B cell (primary cell): ENCODE data around the gene LTO1. TPM values are rescaled to one million over a fixed set of nuclear protein-coding genes. Genes with fewer than 3 reads are reported as not detected.

Experiments
- ATAC-seq: fragments of 200-7000 bp; cut with Tn5 transposase; one replicate; pipeline ENCODE4 v1.10.0; 2021; ENCODE audit warnings: low read depth, mild to moderate bottlenecking, moderate number of reproducible peaks, moderate library complexity
- CTCF ChIA-PET: fragments of 350-600 bp; sonication (Branson Sonifier 250); formaldehyde crosslinking; loops from one replicate; lab custom pipeline; 2021; ENCODE audit warnings: antibody characterized with exemption, inconsistent platforms; lab: Charles Lee
- POLR2A ChIA-PET: fragments of 350-600 bp; sonication (Branson Sonifier 250); formaldehyde crosslinking; loops from one replicate; lab custom pipeline; 2021; ENCODE audit warnings: antibody characterized with exemption; lab: Charles Lee
- DNase-seq: peaks from one replicate; pipeline ENCODE4 v3.0.0; 2013
- H2AFZ ChIP-seq: 2 replicates; pipeline ENCODE4 v1.6.1; 2012; ENCODE audit warnings: mild to moderate bottlenecking, low read depth, low read length; ENCODE audit not compliant: insufficient read depth, poor library complexity, severe bottlenecking
- H3K27ac ChIP-seq, 2 donors: 1 replicate in 1 of 2; 2 replicates in 1 of 2; pipeline ENCODE4 v1.5.1; 2012 to 2013; ENCODE audit warnings: low read length in 2 of 2, mild to moderate bottlenecking in 2 of 2, moderate library complexity in 1 of 2
- H3K27me3 ChIP-seq, 4 experiments: fragments of 200-600 bp in 1 of 4; sonication (generic) in 1 of 4; replicated peaks in 1 of 4; 1 replicate in 2 of 4; 2 replicates in 2 of 4; pipeline versions ENCODE4 v1.6.1 to v1.7.0; 2013 to 2016; ENCODE audit warnings: low read length in 3 of 4, mild to moderate bottlenecking in 2 of 4, mixed read lengths in 1 of 4, moderate library complexity in 1 of 4; ENCODE audit not compliant: insufficient read depth in 4 of 4, control insufficient read depth in 3 of 4; ENCODE audit errors: control extremely low read depth in 1 of 4
- H3K36me3 ChIP-seq, 2 experiments: replicated peaks in 1 of 2; 1 replicate in 1 of 2; 2 replicates in 1 of 2; pipeline versions ENCODE4 v1.6.1 to v1.7.1; 2013; ENCODE audit warnings: low read length in 1 of 2; ENCODE audit not compliant: insufficient read depth in 2 of 2, control insufficient read depth in 1 of 2; ENCODE audit errors: control extremely low read depth in 1 of 2, extremely low read depth in 1 of 2
- H3K4me1 ChIP-seq, 2 donors: fragments of 200-600 bp in 1 of 2; sonication (generic) in 1 of 2; 1 replicate in 1 of 2; 2 replicates in 1 of 2; pipeline versions ENCODE4 v1.5.1 to v1.6.1; 2013 to 2017; ENCODE audit warnings: low read length in 2 of 2; ENCODE audit not compliant: control insufficient read depth in 2 of 2, insufficient read depth in 2 of 2
- H3K4me2 ChIP-seq: replicated peaks from 2 replicates; pipeline ENCODE3; 2012; ENCODE audit warnings: mild to moderate bottlenecking, low read depth, low read length; ENCODE audit not compliant: poor library complexity, severe bottlenecking
- H3K4me3 ChIP-seq, 5 experiments: fragments of 200-600 bp in 1 of 5; sonication (generic) in 1 of 5; 1 replicate in 3 of 5; 2 replicates in 2 of 5; pipeline versions ENCODE4 v1.5.1 to v1.7.0; 2011 to 2016; ENCODE audit warnings: low read length in 4 of 5, mild to moderate bottlenecking in 4 of 5, low read depth in 2 of 5, control low read depth in 1 of 5, moderate library complexity in 1 of 5; ENCODE audit not compliant: insufficient read depth in 1 of 5; ENCODE audit errors: control extremely low read depth in 1 of 5, extremely low read depth in 1 of 5
- H3K79me2 ChIP-seq: fragments of 200-600 bp; sonication (generic); one replicate; pipeline ENCODE4 v1.6.0; 2016; ENCODE audit warnings: low read length; ENCODE audit not compliant: control insufficient read depth, insufficient read depth
- H3K9ac ChIP-seq: fragments of 200-600 bp; sonication (generic); 2 replicates; pipeline ENCODE4 v1.6.1; 2017; ENCODE audit warnings: mild to moderate bottlenecking, low read length, moderate library complexity
- H3K9me3 ChIP-seq, 3 donors: one replicate each; pipeline versions ENCODE4 v1.6.1 to v1.7.1; 2013; ENCODE audit warnings: low read length in 2 of 3; ENCODE audit not compliant: control insufficient read depth in 2 of 3, insufficient read depth in 1 of 3; ENCODE audit errors: control extremely low read depth in 1 of 3
- H4K20me1 ChIP-seq: 2 replicates; pipeline ENCODE4 v1.6.0; 2012; ENCODE audit warnings: mild to moderate bottlenecking, low read length; ENCODE audit not compliant: insufficient read depth, control insufficient read depth, poor library complexity, severe bottlenecking
- H3K27ac Mint-ChIP-seq: one replicate; pipeline ENCODE4 v1.8.0; 2021; ENCODE audit warnings: mixed read lengths
- H3K27me3 Mint-ChIP-seq: one replicate; pipeline ENCODE4 v1.8.0; 2021; ENCODE audit warnings: mixed read lengths
- H3K4me1 Mint-ChIP-seq: one replicate; pipeline ENCODE4 v1.8.0; 2021; ENCODE audit warnings: mixed read lengths
- H3K4me3 Mint-ChIP-seq: one replicate; pipeline ENCODE4 v1.8.0; 2021; ENCODE audit warnings: mixed read lengths
- H3K9me3 Mint-ChIP-seq: one replicate; pipeline ENCODE4 v1.8.0; 2022; ENCODE audit warnings: mixed read lengths; ENCODE audit not compliant: insufficient read depth
- EZH2 ChIP-seq: IDR thresholded peaks from 2 replicates; pipeline ENCODE4 v1.6.1; 2012; ENCODE audit warnings: borderline replicate concordance, low read depth, mild to moderate bottlenecking, moderate library complexity, low read length; ENCODE audit not compliant: insufficient read depth, poor library complexity, severe bottlenecking
- WGBS: methylation state at CpG from one replicate; pipeline ENCODE4 v1.1.5; 2013; ENCODE audit warnings: missing lambda C conversion rate; ENCODE audit not compliant: insufficient coverage; 5-methylcytosine and 5-hydroxymethylcytosine counted together
- intact Hi-C: fragments of 100-400 bp; cut with micrococcal nuclease; formaldehyde crosslinking; loops from one replicate; pipeline ENCODE4 v1.10.0; 2022
- polyA plus RNA-seq: library from polyadenylated mRNA; depleted of rRNA; stranded (reverse); fragments of >200 nt; gene quantifications from 2 replicates; pipeline ENCODE4 v1.2.3, GENCODE V29; 2012
- total RNA-seq, 2 donors: library from RNA; stranded (reverse); fragments of 120-200 nt in 1 of 2; gene quantifications; 1 replicate in 1 of 2; 2 replicates in 1 of 2; pipeline versions ENCODE4 v1.2.3 to v1.2.4, GENCODE V29; 2013 to 2022
- TF ChIP-seq, protein P1 (sequence below): fragments of 200-600 bp; IDR thresholded peaks from one replicate; pipeline ENCODE4 v1.8.0; 2022; ENCODE audit warnings: antibody characterized with exemption, mild to moderate bottlenecking

Gene LTO1
- total and polyA plus RNA-seq, 2 donors (not counting 1 experiment from before 2014, with no cell fraction given) = 44.4 to 68.8 TPM

- peak overlapping the region; percentile 50 for H3K27ac Mint-ChIP-seq
- TF ChIP-seq EZH2 = no peak
- TF ChIP-seq, protein P1, sequence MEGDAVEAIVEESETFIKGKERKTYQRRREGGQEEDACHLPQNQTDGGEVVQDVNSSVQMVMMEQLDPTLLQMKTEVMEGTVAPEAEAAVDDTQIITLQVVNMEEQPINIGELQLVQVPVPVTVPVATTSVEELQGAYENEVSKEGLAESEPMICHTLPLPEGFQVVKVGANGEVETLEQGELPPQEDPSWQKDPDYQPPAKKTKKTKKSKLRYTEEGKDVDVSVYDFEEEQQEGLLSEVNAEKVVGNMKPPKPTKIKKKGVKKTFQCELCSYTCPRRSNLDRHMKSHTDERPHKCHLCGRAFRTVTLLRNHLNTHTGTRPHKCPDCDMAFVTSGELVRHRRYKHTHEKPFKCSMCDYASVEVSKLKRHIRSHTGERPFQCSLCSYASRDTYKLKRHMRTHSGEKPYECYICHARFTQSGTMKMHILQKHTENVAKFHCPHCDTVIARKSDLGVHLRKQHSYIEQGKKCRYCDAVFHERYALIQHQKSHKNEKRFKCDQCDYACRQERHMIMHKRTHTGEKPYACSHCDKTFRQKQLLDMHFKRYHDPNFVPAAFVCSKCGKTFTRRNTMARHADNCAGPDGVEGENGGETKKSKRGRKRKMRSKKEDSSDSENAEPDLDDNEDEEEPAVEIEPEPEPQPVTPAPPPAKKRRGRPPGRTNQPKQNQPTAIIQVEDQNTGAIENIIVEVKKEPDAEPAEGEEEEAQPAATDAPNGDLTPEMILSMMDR = no peak
- no peaks in the 10 kb centered on the region for H3K9me3 Mint-ChIP-seq
- Histone ChIP-seq H4K20me1 (peaks cover 35% of the 10 kb centered on the region), H3K27me3 (peaks cover 0 to 15% (median 11%) of the 10 kb centered on the region in 4 experiments), H2AFZ (no peak overlapping the region), H3K4me3 (no peak overlapping the region), H3K79me2 (peaks cover 6% of the 10 kb centered on the region), H3K4me1 (peaks cover 21 to 32% of the 10 kb centered on the region in 2 donors), H3K9me3 (peaks cover 0 to 4% (median 0%) of the 10 kb centered on the region in 3 donors), H3K36me3 (peaks cover 0 to 4% of the 10 kb centered on the region in 2 experiments), H3K4me2 (no peak overlapping the region), H3K27ac (no peak overlapping the region), H3K9ac (no peak overlapping the region)
- ATAC-seq = no peak
- H3K4me1 Mint-ChIP-seq = peaks cover 33% of the 10 kb centered on the region
- intact Hi-C loops = no loop called here
- peak overlapping the region; percentile 85 for H3K4me3 Mint-ChIP-seq
- DNase-seq = no peak
- peaks cover 13% of the 10 kb centered on the region for H3K27me3 Mint-ChIP-seq
- WGBS = 75% methylated on average over 24 of the region's 24 CpGs
- POLR2A ChIA-PET = no interaction called here
- CTCF ChIA-PET = interaction anchor here (1.0 to 4.9 kb wide), 9 partner anchors 26 to 819 kb away, joined by 3 to 71 read pairs (median 5); partner anchors contain the start of gene MYEOV
Measured at GRCh38 chr11:69644071-69644961, 30.8 kb downstream of the LTO1 start.
